Right cardiac atrium (tissue), 5 donors: ENCODE results near the gene NINJ2. TPM values are rescaled to one million over a fixed set of nuclear protein-coding genes. Genes with fewer than 3 reads are reported as not detected.
A peak's percentile ranks its signal among the peaks of the same experiment; 100 is the strongest.

ENCODE experiments used
- ATAC-seq, 2 donors: fragments of 200-7000 bp; cut with Tn5 transposase; one replicate each; pipeline versions ENCODE4 v1.8.0 to v1.9.1; 2020; ENCODE audit warnings: moderate library complexity in 2 of 2, mild to moderate bottlenecking in 1 of 2
- DNase-seq, 3 donors: peaks; one replicate each; pipeline ENCODE4 v3.0.0-alpha.2; 2020
- H3K27ac ChIP-seq: one replicate; pipeline ENCODE4 v1.5.1; 2013; ENCODE audit warnings: mild to moderate bottlenecking, low read length, control low read depth, moderate library complexity
- H3K27me3 ChIP-seq: one replicate; pipeline ENCODE4 v1.6.1; 2013; ENCODE audit not compliant: control insufficient read depth, insufficient read depth
- H3K4me1 ChIP-seq: one replicate; pipeline ENCODE4 v1.6.1; 2013; ENCODE audit warnings: low read length; ENCODE audit not compliant: control insufficient read depth, insufficient read depth
- H3K4me3 ChIP-seq: one replicate; pipeline ENCODE4 v1.5.1; 2013; ENCODE audit warnings: low read length, control low read depth
- H3K9me3 ChIP-seq: one replicate; pipeline ENCODE4 v1.6.1; 2013; ENCODE audit warnings: low read length; ENCODE audit not compliant: control insufficient read depth
- WGBS: extraction: QIAGEN DNeasy Blood & Tissue Kit; methylation state at CpG from one replicate; pipeline ENCODE4 v1.1.7; 2013; 5-methylcytosine and 5-hydroxymethylcytosine counted together
- intact Hi-C, 4 donors: fragments of 100-400 bp; cut with DNase I; formaldehyde crosslinking; loops; one replicate each; pipeline versions ENCODE4 v1.11.0 to v1.14.0; 2022 to 2023
- polyA plus RNA-seq: library from polyadenylated mRNA; stranded (reverse); fragments of 200-250 nt; gene quantifications from one replicate; pipeline ENCODE4 v1.2.3, GENCODE V29; 2013
- total RNA-seq, 4 donors: library from RNA; stranded (reverse); fragmentation: NEBNext Ultra II Directional; extraction: Animal tissue kit (Norgen Biotek cat#: 25700); gene quantifications; one replicate each; pipeline ENCODE4 v1.2.1, GENCODE V29; 2021
- donor health status: healthy with polysubstance abuse.
- donor health status: DM: no; HTN: yes; CAD: no.
- donor health status: DM: no; HTN: no; CAD: no.
- donor health status: DM: no; HTN: yes; CAD: no; lungs with severe emphysema.
- donor health status: DM: yes; HTN: yes; CAD: no.

NINJ2 gene
- total and polyA plus RNA-seq, 5 donors = 3.6 to 7.4 (median 5.5) TPM

GRCh38 chr12:558580-558979 is 104.7 kb downstream of the NINJ2 start:
- no peaks in the 10 kb centered on the region for H3K9me3 ChIP-seq
- H3K27me3 ChIP-seq = no peaks in the 10 kb centered on the region
- no peak overlapping the region for H3K4me3 ChIP-seq
- 65% methylated on average over 4 of the region's 4 CpGs for WGBS
- DNase-seq (no peak), ATAC-seq (no peak)
- intact Hi-C loops = no loop called here
- H3K4me1 ChIP-seq = peaks cover under 1% of the 10 kb centered on the region
- no peak overlapping the region for H3K27ac ChIP-seq

- DNase-seq = no peak
- intact Hi-C loops = no loop called here
- Histone ChIP-seq H3K27ac (no peak overlapping the region), H3K27me3 (no peaks in the 10 kb centered on the region), H3K4me3 (no peak overlapping the region), H3K4me1 (peaks cover 13% of the 10 kb centered on the region), H3K9me3 (no peaks in the 10 kb centered on the region)
- WGBS = 77% methylated on average over 20 of the region's 20 CpGs
- ATAC-seq = no peak
These were observed 106.7 kb downstream of the NINJ2 start for GRCh38 chr12:556498-556897.

GRCh38 chr12:554001-554285 is 109.3 kb downstream of the NINJ2 start:
- WGBS = 81% methylated on average over 8 of the region's 8 CpGs
- H3K4me3 ChIP-seq = no peak overlapping the region
- intact Hi-C loops = no loop called here
- no peaks in the 10 kb centered on the region for H3K9me3 ChIP-seq
- H3K27ac ChIP-seq = no peak overlapping the region
- DNase-seq (no peak), ATAC-seq (no peak)
- no peaks in the 10 kb centered on the region for H3K27me3 ChIP-seq
- H3K4me1 ChIP-seq = peaks cover 14% of the 10 kb centered on the region

- ATAC-seq (peak in 1 of 2 donors; percentile 4), DNase-seq (peak in 1 of 3 donors; percentile 50)
- intact Hi-C loops = no loop called here
- Histone ChIP-seq H3K4me3 (no peak overlapping the region), H3K9me3 (no peaks in the 10 kb centered on the region), H3K4me1 (peaks cover 14% of the 10 kb centered on the region), H3K27ac (no peak overlapping the region), H3K27me3 (no peaks in the 10 kb centered on the region)
- 65% methylated on average over 23 of the region's 23 CpGs for WGBS
These were observed 109.8 kb downstream of the NINJ2 start for GRCh38 chr12:553216-554000.

GRCh38 chr12:552466-552865 is 110.8 kb downstream of the NINJ2 start:
- Histone ChIP-seq H3K4me1 (peaks cover 14% of the 10 kb centered on the region), H3K27me3 (no peaks in the 10 kb centered on the region), H3K9me3 (no peaks in the 10 kb centered on the region), H3K27ac (peak overlapping the region; percentile 57), H3K4me3 (no peak overlapping the region)
- intact Hi-C loops = no loop called here
- DNase-seq (peak in 1 of 3 donors; percentile 70), ATAC-seq (peak; percentile 41 to 56)
- WGBS = 25% methylated on average over 6 of the region's 6 CpGs

- intact Hi-C loops = no loop called here
- Histone ChIP-seq H3K4me3 (no peak overlapping the region), H3K9me3 (no peaks in the 10 kb centered on the region), H3K27me3 (no peaks in the 10 kb centered on the region), H3K4me1 (peaks cover 14% of the 10 kb centered on the region), H3K27ac (peak overlapping the region; percentile 63)
- WGBS = 69% methylated on average over 18 of the region's 18 CpGs
- DNase-seq (peak in 1 of 3 donors; percentile 74), ATAC-seq (peak; percentile 3 to 18)
These were observed 112.6 kb downstream of the NINJ2 start for GRCh38 chr12:550473-551260.

GRCh38 chr12:549476-550082 is 113.7 kb downstream of the NINJ2 start:
- 79% methylated on average over 29 of the region's 29 CpGs for WGBS
- peaks cover 14% of the 10 kb centered on the region for H3K4me1 ChIP-seq
- H3K4me3 ChIP-seq = no peak overlapping the region
- H3K27ac ChIP-seq = peak overlapping the region; percentile 84
- H3K9me3 ChIP-seq = no peaks in the 10 kb centered on the region
- no peak for DNase-seq
- no peak for ATAC-seq
- no peaks in the 10 kb centered on the region for H3K27me3 ChIP-seq
- intact Hi-C loops = loop anchor here in 3 of 4 donors (5.0 kb wide), 1 partner anchor 97 kb away; no protein-coding TSS in a partner anchor

GRCh38 chr12:547883-548470 is 115.3 kb downstream of the NINJ2 start:
- no peak for DNase-seq
- peaks cover 12% of the 10 kb centered on the region for H3K4me1 ChIP-seq
- H3K27ac ChIP-seq = no peak overlapping the region
- H3K9me3 ChIP-seq = no peaks in the 10 kb centered on the region
- no peak overlapping the region for H3K4me3 ChIP-seq
- 63% methylated on average over 13 of the region's 13 CpGs for WGBS
- H3K27me3 ChIP-seq = no peaks in the 10 kb centered on the region
- intact Hi-C loops = loop anchor here (2.0 to 5.0 kb wide), 2 partner anchors 96 to 105 kb away; no protein-coding TSS in a partner anchor
- ATAC-seq = no peak

GRCh38 chr12:546920-547845 is 116.1 kb downstream of the NINJ2 start:
- ATAC-seq (peak; percentile 66 to 83), DNase-seq (peak; percentile 70 to 90 (median 85))
- intact Hi-C loops = loop anchor here (2.0 to 5.0 kb wide), 2 partner anchors 95 to 104 kb away; no protein-coding TSS in a partner anchor
- H3K4me3 ChIP-seq = no peak overlapping the region
- H3K9me3 ChIP-seq = no peaks in the 10 kb centered on the region
- no peak overlapping the region for H3K27ac ChIP-seq
- WGBS = 28% methylated on average over 44 of the region's 44 CpGs
- peaks cover 6% of the 10 kb centered on the region for H3K4me1 ChIP-seq
- H3K27me3 ChIP-seq = no peaks in the 10 kb centered on the region
